Activated CD8-positive, alpha-beta T cell treated with anti-CD3 and anti-CD28 coated beads, Interleukin-2, amount 10 ng/mL, durations not matched to agents 7 days and 5 days (primary cell): Measurements from ENCODE around the gene FBXO10. TPM values are rescaled to one million over a fixed set of nuclear protein-coding genes. Genes with fewer than 3 reads are reported as not detected.
A peak's percentile ranks its signal among the peaks of the same experiment; 100 is the strongest.
"Not testable (repeated sequence)": the region's sequence is repeated elsewhere in the genome, so short reads cannot be mapped to it uniquely, and the experiment has no call there.

Source experiments
- ATAC-seq: fragments of 150-1000 bp; cut with Tn5 transposase; one replicate; pipeline ENCODE4 v1.10.0; 2021; ENCODE audit warnings: moderate library complexity
- CTCF ChIA-PET: fragments of 350-600 bp; sonication (Branson Sonifier 250); formaldehyde crosslinking; loops from one replicate; lab custom pipeline; 2021; ENCODE audit warnings: antibody characterized with exemption; lab: Charles Lee
- POLR2A ChIA-PET: fragments of 350-600 bp; sonication (Branson Sonifier 250); formaldehyde crosslinking; loops from one replicate; lab custom pipeline; 2021; ENCODE audit warnings: antibody characterized with exemption; lab: Charles Lee
- DNase-seq: peaks from one replicate; pipeline ENCODE4 v3.0.0-alpha.2; 2020
- H3K27ac Mint-ChIP-seq: one replicate; pipeline ENCODE4 v1.8.0; 2021; ENCODE audit warnings: mild to moderate bottlenecking, mixed read lengths
- H3K27me3 Mint-ChIP-seq: one replicate; pipeline ENCODE4 v1.8.0; 2021; ENCODE audit warnings: low read depth, mixed read lengths
- H3K36me3 Mint-ChIP-seq: one replicate; pipeline ENCODE4 v1.8.0; 2021; ENCODE audit warnings: low read depth, mixed read lengths
- H3K4me1 Mint-ChIP-seq: one replicate; pipeline ENCODE4 v1.8.0; 2021; ENCODE audit warnings: low read depth, mixed read lengths
- H3K4me3 Mint-ChIP-seq: one replicate; pipeline ENCODE4 v1.8.0; 2021; ENCODE audit warnings: mild to moderate bottlenecking, mixed read lengths
- H3K9me3 Mint-ChIP-seq: one replicate; pipeline ENCODE4 v1.8.0; 2022; ENCODE audit warnings: mixed read lengths; ENCODE audit not compliant: insufficient read depth
- total RNA-seq, 2 experiments: library from RNA; stranded (reverse); gene quantifications; one replicate each; pipeline ENCODE4 v1.2.3, GENCODE V29; 2021

The FBXO10 gene
- total RNA-seq, 2 experiments from 2014 or later, result 2.0 to 2.3 TPM

DNA sequence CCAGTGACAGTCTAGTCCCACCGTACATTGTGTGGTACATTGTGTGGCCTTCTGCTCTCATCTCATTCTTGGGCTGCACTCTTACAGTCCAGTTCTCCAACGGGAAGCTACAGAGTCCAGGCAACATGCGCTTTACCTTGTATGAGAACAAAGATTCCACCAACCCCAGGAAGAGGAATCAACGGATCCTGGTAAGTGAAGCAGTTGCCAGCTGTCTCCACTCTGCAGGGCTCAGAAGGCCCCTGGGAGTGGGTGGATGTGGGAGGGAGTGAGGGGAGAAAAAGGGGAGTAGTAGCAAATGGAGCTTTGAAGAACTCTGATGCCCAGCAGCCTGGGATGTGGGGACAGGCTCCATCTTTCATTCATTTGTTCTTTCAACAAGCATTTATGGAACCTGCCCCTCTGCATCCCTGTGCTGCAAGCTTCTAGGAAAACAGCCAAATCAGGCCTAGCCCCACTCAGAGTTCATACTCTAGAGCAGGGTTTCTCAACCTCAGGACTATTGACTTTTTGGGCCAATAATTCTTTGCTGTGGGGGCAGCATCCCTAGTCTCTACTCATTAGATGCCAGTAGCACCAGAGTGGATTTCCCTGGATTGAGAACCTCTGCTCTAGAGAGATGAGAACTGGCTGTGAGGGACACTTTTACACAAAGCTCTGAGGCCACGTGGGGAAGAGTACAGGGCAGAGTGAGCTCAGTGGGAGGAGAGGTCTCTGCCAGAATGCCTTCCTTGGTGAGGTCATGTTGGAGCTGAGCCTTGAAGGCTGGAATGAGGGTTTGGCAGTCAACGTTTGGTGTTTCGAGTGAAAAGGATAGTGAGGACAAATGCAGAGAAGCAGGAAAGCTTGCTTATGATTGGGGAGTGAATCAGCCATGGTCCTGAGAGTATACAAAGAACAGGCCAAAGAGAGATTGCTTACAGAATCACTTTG is 89.3 kb downstream of the FBXO10 start:
- Mint-ChIP-seq H3K9me3 (no peaks in the 10 kb centered on the region), H3K4me3 (peak overlapping the region; percentile 93), H3K4me1 (peaks cover 44% of the 10 kb centered on the region), H3K27me3 (peaks cover 2% of the 10 kb centered on the region), H3K27ac (peak overlapping the region; percentile 96), H3K36me3 (peaks cover 39% of the 10 kb centered on the region)
- CTCF ChIA-PET, result interaction anchor here (1.8 kb wide), 1 partner anchor 105 kb away, joined by 9 read pairs; the partner anchor contains the start of gene TOMM5
- DNase-seq, result no peak
- POLR2A ChIA-PET, result interaction anchor here (0.9 to 2.5 kb wide), 9 partner anchors 9 to 367 kb away, joined by 3 to 31 read pairs (median 4); partner anchors contain the start of genes DCAF10, EXOSC3, TOMM5 and ZBTB5
- ATAC-seq, result no peak

DNA sequence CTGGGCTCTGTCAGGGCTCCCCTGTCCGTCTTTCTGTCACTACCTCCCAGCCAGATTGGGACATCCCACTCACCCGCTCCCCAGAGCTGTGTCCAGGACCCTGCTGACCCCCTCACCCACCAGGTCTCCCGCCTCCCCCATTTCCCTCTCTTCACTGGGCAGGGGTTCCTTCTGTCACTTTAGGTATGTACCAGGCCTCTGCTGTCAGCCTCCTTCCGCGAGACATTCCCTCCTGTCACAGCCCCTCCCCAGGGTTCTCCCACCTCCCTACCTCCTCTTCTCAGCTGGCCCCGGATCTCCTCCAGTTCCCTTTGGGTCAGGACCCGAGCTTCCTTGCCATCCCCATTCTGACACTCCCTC is 89.9 kb downstream of the FBXO10 start:
- peak overlapping the region; percentile 93 for H3K4me3 Mint-ChIP-seq

DNA sequence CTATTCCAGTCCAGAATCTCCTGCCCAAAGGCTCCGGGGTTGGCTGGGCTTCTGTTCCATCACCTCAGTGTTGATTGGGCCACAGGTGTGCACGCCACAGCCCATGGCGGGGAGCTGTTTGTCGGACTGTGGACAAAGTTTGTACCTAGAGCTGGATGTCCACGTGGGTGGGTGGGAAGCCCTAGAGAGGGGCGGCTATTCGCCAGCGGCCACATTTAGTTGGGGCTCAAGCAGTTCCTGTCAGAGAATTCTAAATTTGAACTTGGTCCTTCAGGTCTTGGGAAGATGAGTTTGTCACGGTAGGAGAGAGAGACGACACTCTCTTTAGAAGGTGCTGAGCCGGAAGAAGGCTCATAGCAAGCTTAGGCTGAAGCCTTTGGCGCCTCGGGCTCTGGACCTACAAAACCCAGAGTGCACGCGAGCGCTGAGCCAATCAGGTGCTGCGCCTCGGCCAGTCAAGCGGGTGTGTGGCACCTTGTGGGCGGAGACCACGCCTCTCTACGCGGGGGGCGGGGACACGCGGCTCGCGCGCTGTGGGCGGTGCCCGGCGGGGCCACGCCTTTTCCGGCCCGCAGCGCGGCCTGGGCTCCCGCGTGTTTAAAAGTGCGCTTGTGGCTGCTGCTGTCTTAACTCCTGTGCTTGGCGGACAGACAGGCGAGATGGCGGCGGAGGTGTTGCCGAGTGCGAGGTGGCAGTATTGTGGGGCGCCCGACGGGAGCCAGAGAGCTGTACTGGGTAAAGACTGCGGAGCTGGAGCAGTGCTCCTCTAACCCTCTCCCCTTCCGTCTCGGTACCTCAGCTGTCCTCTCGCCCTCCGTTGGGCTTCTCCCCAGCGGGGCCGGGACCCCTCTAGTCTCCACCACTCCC is 90.6 kb downstream of the FBXO10 start, which contains the start of gene POLR1E:
Gene POLR1E, plus strand, starts transcription at position 560 of the 867 bp plus-strand sequence. Its CDS starts 100 bp downstream, at position 660.
- H3K4me3 Mint-ChIP-seq, result peak within 1 kb of the TSS; percentile 93
- peaks cover 7% of the 10 kb centered on the region for H3K27me3 Mint-ChIP-seq
- H3K27ac Mint-ChIP-seq, result peak within 1 kb of the TSS; percentile 96
- ChIA-PET POLR2A (interaction anchor here (0.9 to 2.5 kb wide), 11 partner anchors 10 to 365 kb away, joined by 3 to 31 read pairs (median 4); partner anchors contain the start of genes DCAF10, TOMM5, ZBTB5 and ZCCHC7), CTCF (interaction anchor here (1.8 kb wide), 1 partner anchor 107 kb away, joined by 9 read pairs; the partner anchor contains the start of gene TOMM5)
- DNase-seq (peak; percentile 97), ATAC-seq (peak; percentile 97)
- peaks cover 41% of the 10 kb centered on the region for H3K4me1 Mint-ChIP-seq
- peaks cover 32% of the 10 kb centered on the region for H3K36me3 Mint-ChIP-seq
- H3K9me3 Mint-ChIP-seq, result no peaks in the 10 kb centered on the region

More for the DNA sequence above, 89.9 kb downstream of the FBXO10 start:
- Mint-ChIP-seq H3K27me3 (peaks cover 7% of the 10 kb centered on the region), H3K9me3 (no peaks in the 10 kb centered on the region), H3K27ac (peak overlapping the region; percentile 96), H3K4me1 (peaks cover 44% of the 10 kb centered on the region), H3K36me3 (peaks cover 37% of the 10 kb centered on the region)
- peak; percentile 0 for ATAC-seq
- no peak for DNase-seq
- ChIA-PET POLR2A (interaction anchor here (0.9 to 2.5 kb wide), 12 partner anchors 10 to 366 kb away, joined by 3 to 31 read pairs (median 4); partner anchors contain the start of genes DCAF10, EXOSC3, TOMM5 and ZBTB5), CTCF (interaction anchor here (1.8 kb wide), 1 partner anchor 106 kb away, joined by 9 read pairs; the partner anchor contains the start of gene TOMM5)

DNA sequence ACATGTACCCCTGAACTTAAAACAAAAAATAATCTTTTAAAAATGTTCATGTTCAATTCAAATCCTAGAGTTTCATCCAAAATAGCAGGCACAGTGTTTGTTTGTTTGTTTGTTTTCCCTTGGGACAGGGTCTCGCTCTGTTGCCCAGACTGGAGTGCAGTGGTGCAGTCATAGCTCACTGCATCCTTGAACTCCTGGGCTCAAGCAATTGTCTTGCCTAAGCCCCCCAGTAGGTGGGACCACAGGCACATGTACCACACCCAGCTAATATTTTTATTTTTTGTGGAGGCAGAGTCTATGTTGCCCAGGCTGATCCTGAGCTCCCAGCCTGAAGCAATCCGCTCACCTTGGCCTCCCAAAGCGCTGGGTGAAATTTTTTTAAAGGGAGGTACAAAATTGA is 95.4 kb downstream of the FBXO10 start:
- Mint-ChIP-seq H3K36me3 (no peaks in the 10 kb centered on the region), H3K9me3 (no peaks in the 10 kb centered on the region), H3K27me3 (peaks cover 34% of the 10 kb centered on the region), H3K27ac (no peak overlapping the region), H3K4me3 (no peak overlapping the region), H3K4me1 (peaks cover 10% of the 10 kb centered on the region)
- ChIA-PET CTCF (interaction anchor here (1.4 to 1.6 kb wide), 2 partner anchors 10 to 267 kb away, joined by 4 to 5 read pairs; no protein-coding TSS in a partner anchor), POLR2A (interaction anchor here (0.7 to 1.0 kb wide), 2 partner anchors 8 to 159 kb away, joined by 3 to 4 read pairs; no protein-coding TSS in a partner anchor)
- DNase-seq (no peak), ATAC-seq (no peak)

DNA sequence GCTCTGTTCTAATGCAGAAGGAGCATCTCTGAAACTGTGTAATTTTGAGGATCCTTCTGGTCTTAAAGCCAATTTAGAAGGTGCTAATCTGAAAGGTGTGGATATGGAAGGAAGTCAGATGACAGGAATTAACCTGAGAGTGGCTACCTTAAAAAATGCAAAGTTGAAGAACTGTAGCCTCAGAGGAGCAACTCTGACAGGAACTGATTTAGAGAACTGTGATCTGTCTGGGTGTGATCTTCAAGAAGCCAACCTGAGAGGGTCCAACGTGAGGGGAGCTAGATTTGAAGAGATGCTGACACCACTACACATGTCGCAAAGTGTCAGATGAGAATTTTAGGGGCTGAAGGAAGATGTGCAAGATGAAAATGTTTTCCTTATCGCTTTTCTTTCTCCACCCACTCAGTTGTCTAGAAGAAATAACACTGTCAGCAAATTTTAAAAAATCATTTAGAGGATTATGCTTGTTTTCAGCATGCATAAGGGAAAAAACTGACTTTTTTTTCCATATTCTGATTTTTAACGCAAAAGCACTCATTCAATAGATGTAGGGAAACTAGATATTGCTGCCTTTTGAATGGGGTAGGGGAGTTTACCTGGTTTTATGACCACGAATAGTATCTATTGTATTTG is 98.1 kb downstream of the FBXO10 start:
- H3K36me3 Mint-ChIP-seq, DNase-seq, H3K4me1 Mint-ChIP-seq, H3K4me3 Mint-ChIP-seq, H3K9me3 Mint-ChIP-seq, ATAC-seq, CTCF ChIA-PET, H3K27ac Mint-ChIP-seq: not testable (repeated sequence)
- POLR2A ChIA-PET, result interaction anchor here (1.7 kb wide), 1 partner anchor 12 kb away, joined by 3 read pairs; no protein-coding TSS in a partner anchor
- peaks cover 34% of the 10 kb centered on the region for H3K27me3 Mint-ChIP-seq

DNA sequence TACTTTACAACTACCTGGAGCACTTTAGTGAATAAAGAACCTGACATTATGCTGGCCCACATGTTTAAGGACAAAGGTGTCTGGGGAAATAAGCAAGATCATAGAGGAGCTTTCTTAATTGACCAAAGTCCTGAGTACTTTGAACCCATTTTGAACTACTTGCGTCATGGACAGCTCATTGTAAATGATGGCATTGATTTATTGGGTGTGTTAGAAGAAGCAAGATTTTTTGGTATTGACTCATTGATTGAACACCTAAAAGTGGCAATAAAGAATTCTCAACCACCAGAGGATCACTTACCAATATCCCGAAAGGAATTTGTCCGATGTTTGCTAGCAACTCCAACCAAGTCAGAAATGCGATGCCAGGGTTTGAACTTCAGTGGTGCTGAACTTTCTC is 98.7 kb downstream of the FBXO10 start:
- ATAC-seq, H3K4me3 Mint-ChIP-seq, H3K36me3 Mint-ChIP-seq, H3K4me1 Mint-ChIP-seq, H3K27ac Mint-ChIP-seq, DNase-seq, H3K9me3 Mint-ChIP-seq, POLR2A ChIA-PET, CTCF ChIA-PET: not testable (repeated sequence)
- H3K27me3 Mint-ChIP-seq, result peaks cover 34% of the 10 kb centered on the region

DNA sequence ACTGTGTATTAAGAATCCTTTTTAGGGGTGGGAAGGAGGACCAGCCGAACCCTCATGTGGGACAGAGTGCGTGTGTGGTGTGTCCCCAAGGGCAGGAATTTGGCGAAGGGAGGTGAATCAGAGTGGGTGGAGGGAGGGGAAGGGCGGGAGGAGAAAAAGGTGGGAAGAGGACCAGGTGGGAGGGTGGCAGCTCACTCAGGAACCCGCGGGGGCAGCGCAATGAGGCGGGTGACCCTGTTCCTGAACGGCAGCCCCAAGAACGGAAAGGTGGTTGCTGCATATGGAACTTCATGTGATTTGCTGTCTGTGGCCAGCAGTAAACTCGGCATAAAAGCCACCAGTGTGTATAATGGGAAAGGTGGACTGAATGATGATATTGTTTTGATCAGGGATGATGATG is 99.2 kb downstream of the FBXO10 start:
- peaks cover 33% of the 10 kb centered on the region for H3K27me3 Mint-ChIP-seq
- ChIA-PET POLR2A (no interaction called here), CTCF (no interaction called here)

DNA sequence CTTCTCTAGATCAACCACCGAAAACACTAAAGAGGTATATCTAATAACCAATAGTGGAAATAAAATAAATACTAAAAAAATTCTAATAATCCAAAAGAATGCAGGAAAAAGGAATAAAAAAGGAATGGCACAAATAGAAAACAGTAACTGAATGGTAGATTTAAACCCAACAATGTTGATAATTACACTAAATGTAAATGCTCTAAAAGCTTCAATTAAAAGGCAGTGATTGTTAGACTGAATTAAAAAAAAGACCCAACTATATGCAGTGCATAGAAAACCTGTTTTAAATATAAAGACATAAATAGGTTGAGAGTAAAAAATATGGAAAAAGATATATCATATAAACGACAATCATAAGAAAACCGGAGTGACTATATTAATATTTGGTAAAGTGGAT is 101.7 kb downstream of the FBXO10 start:
- POLR2A ChIA-PET, result no interaction called here
- Mint-ChIP-seq H3K27ac (no peak overlapping the region), H3K4me1 (peaks cover 12% of the 10 kb centered on the region), H3K4me3 (no peak overlapping the region), H3K27me3 (peaks cover 20% of the 10 kb centered on the region), H3K36me3 (peaks cover 3% of the 10 kb centered on the region), H3K9me3 (peaks cover 10% of the 10 kb centered on the region)
- DNase-seq (no peak), ATAC-seq (no peak)
- CTCF ChIA-PET, result no interaction called here

More for the DNA sequence above, 99.2 kb downstream of the FBXO10 start:
- Mint-ChIP-seq H3K36me3 (peaks cover 3% of the 10 kb centered on the region), H3K4me1 (peaks cover 6% of the 10 kb centered on the region), H3K27ac (no peak overlapping the region), H3K9me3 (peaks cover 10% of the 10 kb centered on the region), H3K4me3 (no peak overlapping the region)
- ATAC-seq (no peak), DNase-seq (no peak)

DNA sequence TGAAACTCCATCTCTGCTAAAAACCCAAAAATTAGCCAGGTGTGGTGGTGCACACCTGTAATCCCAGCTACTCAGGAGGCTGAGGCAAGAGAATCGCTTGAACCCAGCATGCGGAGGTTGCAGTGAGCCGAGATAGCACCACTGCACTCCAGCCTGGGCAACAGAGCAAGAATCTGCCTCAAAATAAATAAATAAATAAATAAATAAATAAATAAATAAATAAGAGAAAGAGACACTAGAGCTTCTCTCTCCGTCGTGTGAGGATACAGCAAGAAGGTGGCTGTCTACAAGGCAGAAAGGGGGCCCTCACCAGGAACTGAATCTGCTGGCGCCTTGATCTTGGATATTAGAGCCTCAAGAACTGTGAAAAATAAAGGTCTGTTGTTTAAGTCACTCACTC is 102.2 kb downstream of the FBXO10 start:
- H3K9me3 Mint-ChIP-seq, H3K27ac Mint-ChIP-seq, H3K36me3 Mint-ChIP-seq, ATAC-seq, POLR2A ChIA-PET, CTCF ChIA-PET, DNase-seq, H3K4me3 Mint-ChIP-seq: not testable (repeated sequence)
- Mint-ChIP-seq H3K4me1 (peaks cover 12% of the 10 kb centered on the region), H3K27me3 (peaks cover 17% of the 10 kb centered on the region)

DNA sequence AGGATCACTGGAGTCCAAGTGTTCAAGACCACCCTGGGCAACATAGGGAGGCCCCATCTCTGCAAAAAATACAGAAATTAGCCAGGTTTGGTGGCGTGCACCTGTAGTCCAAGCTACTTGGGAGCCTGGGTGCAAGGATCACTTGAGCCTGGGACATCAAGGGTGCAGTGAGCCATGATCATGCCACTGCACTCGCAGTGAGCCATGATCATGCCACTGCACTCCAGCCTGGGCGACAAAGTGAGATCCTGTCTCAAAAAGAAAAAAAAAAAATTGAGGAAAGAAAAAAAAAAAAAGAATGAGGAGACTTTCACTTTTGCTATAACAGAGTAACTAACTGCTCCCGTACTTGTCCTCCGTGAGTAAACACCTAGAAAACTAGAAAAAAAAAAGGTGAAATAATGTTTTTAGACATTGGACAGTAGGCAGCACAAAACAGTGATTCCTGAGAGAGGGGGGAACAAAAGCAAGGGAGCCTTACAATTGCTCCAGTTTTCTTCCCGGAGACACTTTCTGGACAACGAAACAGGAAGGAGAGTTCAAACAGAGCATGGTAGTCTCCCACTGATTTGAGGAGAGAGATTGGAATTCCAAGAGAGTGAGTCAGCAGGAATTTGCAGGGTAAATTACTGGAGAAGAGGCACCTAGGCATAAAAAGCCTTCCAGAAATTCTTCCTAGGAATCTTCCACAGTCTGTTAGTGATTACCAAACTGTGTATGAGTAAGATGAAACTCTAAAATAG is 104.1 kb downstream of the FBXO10 start:
- H3K9me3 Mint-ChIP-seq, result peaks cover 10% of the 10 kb centered on the region
- H3K27me3 Mint-ChIP-seq, result peaks cover 4% of the 10 kb centered on the region
- POLR2A ChIA-PET, result no interaction called here
- DNase-seq (no peak), ATAC-seq (peak; percentile 42)
- H3K4me3 Mint-ChIP-seq, result peak overlapping the region; percentile 72
- H3K4me1 Mint-ChIP-seq, result peaks cover 13% of the 10 kb centered on the region
- H3K27ac Mint-ChIP-seq, result peak overlapping the region; percentile 74
- CTCF ChIA-PET, result interaction anchor here (1.3 kb wide), 1 partner anchor 9 kb away, joined by 5 read pairs; no protein-coding TSS in a partner anchor
- peaks cover 3% of the 10 kb centered on the region for H3K36me3 Mint-ChIP-seq
